Ascending aorta (tissue), 2 donors: ENCODE results near the gene MRPL55. TPM values are rescaled to one million over a fixed set of nuclear protein-coding genes. Genes with fewer than 3 reads are reported as not detected.
A peak's percentile ranks its signal among the peaks of the same experiment; 100 is the strongest.

Experiments used
- DNase-seq, 2 donors: peaks; one replicate each; pipeline ENCODE4 v3.0.0-alpha.2; 2019; ENCODE audit warnings: low spot score in 2 of 2
- H3K27ac ChIP-seq, 2 donors: fragments of 200-600 bp; sonication (generic); one replicate each; pipeline ENCODE4 v1.5.1; 2016 to 2017; ENCODE audit warnings: mild to moderate bottlenecking in 1 of 2
- H3K27me3 ChIP-seq: fragments of 200-600 bp; sonication (generic); one replicate; pipeline ENCODE4 v1.5.1; 2017
- H3K36me3 ChIP-seq, 2 donors: fragments of 200-600 bp; sonication (generic); one replicate each; pipeline ENCODE4 v1.5.1; 2016
- H3K4me1 ChIP-seq, 2 donors: fragments of 200-600 bp; sonication (generic); one replicate each; pipeline ENCODE4 v1.5.1; 2016 to 2017; ENCODE audit warnings: mild to moderate bottlenecking in 1 of 2
- H3K4me3 ChIP-seq, 2 donors: fragments of 200-600 bp; sonication (generic); one replicate each; pipeline ENCODE4 v1.5.1; 2016 to 2017; ENCODE audit warnings: mild to moderate bottlenecking in 1 of 2
- H3K9me3 ChIP-seq, 2 donors: fragments of 200-600 bp; sonication (generic); one replicate each; pipeline ENCODE4 v1.5.1; 2016
- CTCF ChIP-seq, 3 experiments: fragments of 200-600 bp in 2 of 3; fragments of 450-650 bp in 1 of 3; sonication (generic) in 2 of 3; IDR thresholded peaks; one replicate each; pipeline ENCODE4 v1.5.1; 2016 to 2019; ENCODE audit warnings: antibody characterized with exemption in 3 of 3, mild to moderate bottlenecking in 1 of 3, moderate library complexity in 1 of 3
- intact Hi-C: fragments of 100-400 bp; cut with DNase I; formaldehyde crosslinking; loops from one replicate; pipeline ENCODE4 v1.15.1; 2023
- total RNA-seq: library from RNA; depleted of rRNA; stranded (reverse); fragments of >200 nt; gene quantifications from one replicate; pipeline ENCODE4 v1.1.0, GENCODE V29; 2016

MRPL55 gene
- total RNA-seq, 1 donor from 2014 or later = 23.6 TPM

- no peaks in the 10 kb centered on the region for H3K9me3 ChIP-seq
- no peaks in the 10 kb centered on the region for H3K36me3 ChIP-seq
- no peak overlapping the region for H3K27ac ChIP-seq
- no peak overlapping the region for H3K4me3 ChIP-seq
- DNase-seq = peak in 1 of 2 donors; percentile 56
- H3K27me3 ChIP-seq = peaks cover 14% of the 10 kb centered on the region
- intact Hi-C loops = no loop called here
- no peaks in the 10 kb centered on the region for H3K4me1 ChIP-seq
- TF ChIP-seq CTCF (IDR thresholded peaks at IDR 0.05) = no peak
These were observed 43.4 kb downstream of the MRPL55 start for GRCh38 chr1:228065543-228066347.

- H3K9me3 ChIP-seq = no peaks in the 10 kb centered on the region
- no peak overlapping the region for H3K4me3 ChIP-seq
- DNase-seq = peak in 1 of 2 donors; percentile 60
- no peak overlapping the region for H3K27ac ChIP-seq
- peaks cover 22% of the 10 kb centered on the region for H3K27me3 ChIP-seq
- no peak for TF ChIP-seq CTCF (IDR thresholded peaks at IDR 0.05)
- no peaks in the 10 kb centered on the region for H3K4me1 ChIP-seq
- intact Hi-C loops = no loop called here
- no peaks in the 10 kb centered on the region for H3K36me3 ChIP-seq
These were observed 44.2 kb downstream of the MRPL55 start for GRCh38 chr1:228064741-228065542.

GRCh38 chr1:228064296-228064695 lies 44.8 kb downstream of the MRPL55 start:
- no peaks in the 10 kb centered on the region for H3K36me3 ChIP-seq
- H3K27ac ChIP-seq = no peak overlapping the region
- no peak overlapping the region for H3K4me3 ChIP-seq
- no peak for DNase-seq
- H3K9me3 ChIP-seq = no peaks in the 10 kb centered on the region
- TF ChIP-seq CTCF (IDR thresholded peaks at IDR 0.05) = no peak
- H3K4me1 ChIP-seq = no peaks in the 10 kb centered on the region
- intact Hi-C loops = no loop called here
- peaks cover 27% of the 10 kb centered on the region for H3K27me3 ChIP-seq

GRCh38 chr1:228063251-228064191 lies 45.6 kb downstream of the MRPL55 start:
- TF ChIP-seq CTCF (IDR thresholded peaks at IDR 0.05) = no peak
- Histone ChIP-seq H3K9me3 (no peaks in the 10 kb centered on the region), H3K27me3 (peaks cover 34% of the 10 kb centered on the region), H3K27ac (no peak overlapping the region), H3K4me1 (no peaks in the 10 kb centered on the region), H3K36me3 (no peaks in the 10 kb centered on the region), H3K4me3 (no peak overlapping the region)
- DNase-seq = no peak
- intact Hi-C loops = no loop called here

GRCh38 chr1:228062812-228063211 lies 46.3 kb downstream of the MRPL55 start:
- Histone ChIP-seq H3K4me1 (no peaks in the 10 kb centered on the region), H3K4me3 (no peak overlapping the region), H3K9me3 (no peaks in the 10 kb centered on the region), H3K27me3 (peaks cover 34% of the 10 kb centered on the region), H3K27ac (no peak overlapping the region), H3K36me3 (no peaks in the 10 kb centered on the region)
- TF ChIP-seq CTCF (IDR thresholded peaks at IDR 0.05) = no peak
- DNase-seq = no peak
- intact Hi-C loops = no loop called here
